Spleen (tissue), 7 donors: ENCODE results near the gene OR2A12.

ENCODE experiments used
- POLR2A ChIP-seq, 3 donors: fragments of 450-650 bp; IDR thresholded peaks; one replicate each; pipeline ENCODE4 v1.5.1; 2017; ENCODE audit warnings: antibody characterized with exemption in 3 of 3, mild to moderate bottlenecking in 1 of 3
- TF ChIP-seq, protein P1 (sequence below), 11 experiments: fragments of 200-600 bp in 7 of 11; fragments of 450-650 bp in 4 of 11; sonication (generic) in 4 of 11; IDR thresholded peaks in 8 of 11; conservative IDR thresholded peaks in 3 of 11; 1 replicate in 7 of 11; 2 replicates in 4 of 11; pipeline versions ENCODE4 v1.4.0 to v1.8.0; 2016 to 2021; ENCODE audit warnings: antibody characterized with exemption in 11 of 11, inconsistent platforms in 4 of 11, mild to moderate bottlenecking in 1 of 11
- donor health status: DM: no; HTN: no; CAD: no; lungs with moderate emphysema.
- donor health status: DM: no; HTN: no; CAD: no.
- donor health status: DM: no; HTN: no; CAD: no.

DNA sequence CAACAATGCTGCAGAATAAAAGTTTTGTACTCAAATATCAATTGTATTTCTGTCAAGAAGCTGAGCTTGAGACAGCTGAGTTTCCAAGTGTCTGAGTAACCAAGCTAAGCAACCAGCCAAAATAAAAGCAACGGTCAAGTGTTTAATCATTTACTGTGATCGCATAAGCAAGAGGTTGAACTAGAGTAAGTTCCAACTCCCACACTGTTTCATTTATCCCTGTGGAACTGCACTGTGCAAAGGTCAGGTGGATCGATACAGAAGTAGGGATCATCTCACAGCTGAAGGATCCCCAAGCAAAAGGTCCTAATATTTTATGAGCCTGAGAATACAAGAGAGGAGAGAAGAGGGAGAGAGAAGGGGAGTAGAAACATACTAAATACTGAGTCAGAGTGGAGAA lies 58.3 kb downstream of the OR2A12 start:
- TF ChIP-seq POLR2A (IDR thresholded peaks at IDR 0.05) = no peak
- TF ChIP-seq, protein P1, sequence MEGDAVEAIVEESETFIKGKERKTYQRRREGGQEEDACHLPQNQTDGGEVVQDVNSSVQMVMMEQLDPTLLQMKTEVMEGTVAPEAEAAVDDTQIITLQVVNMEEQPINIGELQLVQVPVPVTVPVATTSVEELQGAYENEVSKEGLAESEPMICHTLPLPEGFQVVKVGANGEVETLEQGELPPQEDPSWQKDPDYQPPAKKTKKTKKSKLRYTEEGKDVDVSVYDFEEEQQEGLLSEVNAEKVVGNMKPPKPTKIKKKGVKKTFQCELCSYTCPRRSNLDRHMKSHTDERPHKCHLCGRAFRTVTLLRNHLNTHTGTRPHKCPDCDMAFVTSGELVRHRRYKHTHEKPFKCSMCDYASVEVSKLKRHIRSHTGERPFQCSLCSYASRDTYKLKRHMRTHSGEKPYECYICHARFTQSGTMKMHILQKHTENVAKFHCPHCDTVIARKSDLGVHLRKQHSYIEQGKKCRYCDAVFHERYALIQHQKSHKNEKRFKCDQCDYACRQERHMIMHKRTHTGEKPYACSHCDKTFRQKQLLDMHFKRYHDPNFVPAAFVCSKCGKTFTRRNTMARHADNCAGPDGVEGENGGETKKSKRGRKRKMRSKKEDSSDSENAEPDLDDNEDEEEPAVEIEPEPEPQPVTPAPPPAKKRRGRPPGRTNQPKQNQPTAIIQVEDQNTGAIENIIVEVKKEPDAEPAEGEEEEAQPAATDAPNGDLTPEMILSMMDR (IDR thresholded peaks at IDR 0.05 in 8 of 11, conservative IDR thresholded peaks at IDR 0.05 in 3 of 11) = no peak
